GM06990 (cell line): ENCODE results near the gene NOL9.
A peak's percentile ranks its signal among the peaks of the same experiment; 100 is the strongest.

Experiments
- DNase-seq: peaks from one replicate; pipeline ENCODE4 v3.0.0-alpha.2; 2011; ENCODE audit not compliant: insufficient read length; ENCODE audit errors: extremely low read depth
- H3K27me3 ChIP-seq: replicated peaks from 2 replicates; pipeline ENCODE4 v1.6.0; 2011; ENCODE audit warnings: low read length; ENCODE audit not compliant: control insufficient read depth, insufficient read depth
- H3K36me3 ChIP-seq: 2 replicates; pipeline ENCODE4 v1.5.1; 2011; ENCODE audit warnings: low read length; ENCODE audit not compliant: control insufficient read depth, insufficient read depth
- H3K4me3 ChIP-seq: replicated peaks from 2 replicates; pipeline ENCODE4 v1.5.1; 2011; ENCODE audit warnings: low read depth, mild to moderate bottlenecking, control low read depth, low read length
- CTCF ChIP-seq: IDR thresholded peaks from 2 replicates; pipeline ENCODE4 v1.5.1; 2011; ENCODE audit warnings: low read length, control low read depth, mild to moderate bottlenecking, inconsistent platforms; ENCODE audit not compliant: insufficient read depth, poor library complexity, severe bottlenecking

The NOL9 gene

GRCh38 chr1:6580593-6581409, 26.5 kb upstream of the NOL9 start:
- no peak for DNase-seq
- no peaks in the 10 kb centered on the region for H3K27me3 ChIP-seq
- TF ChIP-seq CTCF: no peak
- H3K4me3 ChIP-seq: peak overlapping the region; percentile 79
- H3K36me3 ChIP-seq: peaks cover 1% of the 10 kb centered on the region; the same call in 1 of the 2 replicates

- Histone ChIP-seq H3K27me3 (no peaks in the 10 kb centered on the region), H3K4me3 (peak overlapping the region; percentile 79), H3K36me3 (no peaks in the 10 kb centered on the region)
- DNase-seq: no peak
- TF ChIP-seq CTCF: no peak
These were observed 25.8 kb upstream of the NOL9 start for GRCh38 chr1:6580119-6580592.

GRCh38 chr1:6579374-6580118, 25.2 kb upstream of the NOL9 start, which contains the start of gene ZBTB48:
Gene ZBTB48 (plus strand): TSS chr1:6579994. CDS start chr1:6580610, 616 bp downstream.
- H3K4me3 ChIP-seq: peak within 1 kb of the TSS; percentile 79
- peak; percentile 97 for DNase-seq
- no peaks in the 10 kb centered on the region for H3K27me3 ChIP-seq
- no peaks in the 10 kb centered on the region for H3K36me3 ChIP-seq
- no peak for TF ChIP-seq CTCF

GRCh38 chr1:6578624-6579373, 24.5 kb upstream of the NOL9 start:
- Histone ChIP-seq H3K4me3 (no peak overlapping the region), H3K36me3 (no peaks in the 10 kb centered on the region), H3K27me3 (no peaks in the 10 kb centered on the region)
- no peak for DNase-seq
- no peak for TF ChIP-seq CTCF

DNA sequence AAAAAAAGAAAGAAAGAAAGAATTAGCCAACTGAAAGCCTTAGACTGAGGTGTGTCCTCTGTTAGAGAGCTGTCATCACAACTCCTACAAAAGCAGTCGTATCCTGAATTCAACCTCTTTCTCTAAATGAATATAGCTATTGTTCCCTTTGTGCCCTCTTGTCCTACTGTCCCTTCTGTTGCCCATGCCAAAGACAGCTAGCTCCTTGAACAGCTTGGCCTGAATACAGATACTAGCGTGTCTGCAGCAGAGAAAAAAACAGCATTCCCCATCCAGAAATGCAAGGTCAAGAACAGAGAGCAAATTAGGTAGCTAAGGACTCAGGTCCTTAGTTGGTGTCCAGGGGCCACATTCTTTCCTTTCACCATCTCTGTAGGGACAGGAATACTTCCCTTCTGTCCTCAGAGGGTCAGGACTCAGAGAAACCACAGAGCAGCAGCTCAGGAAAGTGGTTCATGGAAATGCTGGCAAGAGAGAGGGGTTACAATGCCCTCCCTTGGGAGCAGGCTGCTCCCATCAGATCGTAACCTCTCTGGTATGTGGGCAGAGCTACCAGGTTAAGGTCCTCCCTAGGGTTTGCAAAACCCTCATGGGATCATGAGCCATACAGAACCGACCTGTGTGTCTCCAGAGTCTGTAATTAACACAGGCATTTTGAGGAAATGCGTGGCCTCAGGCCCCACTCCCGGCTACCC, 23.7 kb upstream of the NOL9 start:
- DNase-seq: no peak

More for the DNA sequence above, 23.7 kb upstream of the NOL9 start:
- no peak overlapping the region for H3K4me3 ChIP-seq
- H3K27me3 ChIP-seq: no peaks in the 10 kb centered on the region
- no peak for TF ChIP-seq CTCF
- H3K36me3 ChIP-seq: no peaks in the 10 kb centered on the region
